Measurements from ENCODE around the gene MYO15A.

DNA sequence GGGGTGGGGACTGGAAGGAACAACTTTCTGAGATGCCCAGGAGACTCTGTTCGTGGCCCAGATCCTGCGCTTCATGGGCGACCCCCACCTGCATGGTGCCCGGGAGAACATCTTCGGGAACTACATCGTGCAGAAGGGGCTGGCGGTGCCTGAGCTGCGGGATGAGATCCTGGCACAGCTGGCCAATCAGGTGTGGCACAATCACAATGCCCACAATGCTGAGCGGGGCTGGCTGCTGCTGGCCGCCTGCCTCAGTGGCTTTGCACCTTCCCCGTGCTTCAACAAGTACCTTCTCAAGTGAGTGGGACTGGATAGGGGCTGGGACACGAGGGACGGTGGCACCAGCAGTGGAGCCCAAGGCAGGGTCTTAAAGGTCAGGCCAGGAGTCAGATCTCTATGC, 37.3 kb downstream of the MYO15A start:
- TF ChIP-seq, protein P1, sequence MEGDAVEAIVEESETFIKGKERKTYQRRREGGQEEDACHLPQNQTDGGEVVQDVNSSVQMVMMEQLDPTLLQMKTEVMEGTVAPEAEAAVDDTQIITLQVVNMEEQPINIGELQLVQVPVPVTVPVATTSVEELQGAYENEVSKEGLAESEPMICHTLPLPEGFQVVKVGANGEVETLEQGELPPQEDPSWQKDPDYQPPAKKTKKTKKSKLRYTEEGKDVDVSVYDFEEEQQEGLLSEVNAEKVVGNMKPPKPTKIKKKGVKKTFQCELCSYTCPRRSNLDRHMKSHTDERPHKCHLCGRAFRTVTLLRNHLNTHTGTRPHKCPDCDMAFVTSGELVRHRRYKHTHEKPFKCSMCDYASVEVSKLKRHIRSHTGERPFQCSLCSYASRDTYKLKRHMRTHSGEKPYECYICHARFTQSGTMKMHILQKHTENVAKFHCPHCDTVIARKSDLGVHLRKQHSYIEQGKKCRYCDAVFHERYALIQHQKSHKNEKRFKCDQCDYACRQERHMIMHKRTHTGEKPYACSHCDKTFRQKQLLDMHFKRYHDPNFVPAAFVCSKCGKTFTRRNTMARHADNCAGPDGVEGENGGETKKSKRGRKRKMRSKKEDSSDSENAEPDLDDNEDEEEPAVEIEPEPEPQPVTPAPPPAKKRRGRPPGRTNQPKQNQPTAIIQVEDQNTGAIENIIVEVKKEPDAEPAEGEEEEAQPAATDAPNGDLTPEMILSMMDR (IDR thresholded peaks at IDR 0.05; ENCODE audit: low read length): no peak
- no peak for TF ChIP-seq EZH2phosphoT487 (IDR thresholded peaks at IDR 0.05; ENCODE audit: low read length)
- TF ChIP-seq EZH2 (optimal IDR thresholded peaks at IDR 0.05; ENCODE audit: low read depth, low read length): no peak
